Uterus (tissue), 4 donors: ENCODE results near the gene TREML2. TPM values are rescaled to one million over a fixed set of nuclear protein-coding genes. Genes with fewer than 3 reads are reported as not detected.

Experiments
- DNase-seq, 2 donors: peaks; one replicate each; pipeline ENCODE4 v3.0.0-alpha.2; 2019 to 2020
- H3K27ac ChIP-seq, 2 donors: fragments of 200-600 bp; sonication (generic); 1 replicate in 1 of 2; 2 replicates in 1 of 2; pipeline ENCODE4 v1.5.1; 2016 to 2018
- H3K27me3 ChIP-seq, 2 donors: fragments of 200-600 bp; sonication (generic); one replicate each; pipeline ENCODE4 v1.5.1; 2018 to 2019; ENCODE audit warnings: control low read depth in 1 of 2
- H3K36me3 ChIP-seq, 2 donors: fragments of 200-600 bp; sonication (generic); one replicate each; pipeline ENCODE4 v1.5.1; 2019; ENCODE audit warnings: control low read depth in 1 of 2
- H3K4me1 ChIP-seq, 2 donors: fragments of 200-600 bp; sonication (generic); one replicate each; pipeline ENCODE4 v1.5.1; 2018 to 2019; ENCODE audit warnings: control low read depth in 1 of 2
- H3K4me3 ChIP-seq, 2 donors: fragments of 200-600 bp; sonication (generic); 1 replicate in 1 of 2; 2 replicates in 1 of 2; pipeline ENCODE4 v1.5.1; 2018 to 2019; ENCODE audit warnings: mild to moderate bottlenecking in 1 of 2
- H3K9me3 ChIP-seq, 2 donors: fragments of 200-600 bp; sonication (generic); one replicate each; pipeline ENCODE4 v1.5.1; 2019; ENCODE audit warnings: control low read depth in 1 of 2
- CTCF ChIP-seq, 4 experiments: fragments of 200-600 bp in 2 of 4; fragments of 450-650 bp in 2 of 4; sonication (generic) in 2 of 4; IDR thresholded peaks; one replicate each; pipeline ENCODE4 v1.5.1; 2016 to 2019; ENCODE audit warnings: antibody characterized with exemption in 4 of 4, mild to moderate bottlenecking in 2 of 4, moderate library complexity in 1 of 4
- POLR2A ChIP-seq, 2 donors: fragments of 450-650 bp; IDR thresholded peaks; one replicate each; pipeline ENCODE4 v1.6.1; 2016; ENCODE audit warnings: antibody characterized with exemption in 2 of 2, mild to moderate bottlenecking in 1 of 2, moderate library complexity in 1 of 2
- intact Hi-C: fragments of 100-400 bp; cut with DNase I; formaldehyde crosslinking; loops from one replicate; pipeline ENCODE4 v1.15.1; 2023; ENCODE audit warnings: low total_unique reads
- total RNA-seq, 4 donors: library from RNA; depleted of rRNA in 3 of 4; stranded (reverse); fragments of >200 nt in 3 of 4; gene quantifications; one replicate each; pipeline versions ENCODE4 v1.1.0 to v1.2.4, GENCODE V29; 2014 to 2023
- donor health status: DM: yes; HTN: yes; CAD: no.

The TREML2 gene
- total RNA-seq, 4 donors from 2014 or later: 0.12 TPM; not detected in 3

GRCh38 chr6:41228616-41229015 is 27.7 kb upstream of the TREML2 start:
- Histone ChIP-seq H3K4me3 (no peak overlapping the region), H3K9me3 (no peaks in the 10 kb centered on the region), H3K36me3 (no peaks in the 10 kb centered on the region), H3K27me3 (no peaks in the 10 kb centered on the region), H3K27ac (no peak overlapping the region), H3K4me1 (no peaks in the 10 kb centered on the region)
- DNase-seq: no peak
- TF ChIP-seq POLR2A (IDR thresholded peaks at IDR 0.05) (no peak), CTCF (IDR thresholded peaks at IDR 0.05) (no peak)
- intact Hi-C loops: no loop called here

- intact Hi-C loops: no loop called here
- H3K27me3 ChIP-seq: no peaks in the 10 kb centered on the region
- no peak for DNase-seq
Observed at GRCh38 chr6:41228096-41228495, 27.1 kb upstream of the TREML2 start, which contains the start of gene TREML4. TREML4 (plus strand) TSS chr6:41228349; CDS start chr6:41228428, 79 bp downstream.

GRCh38 chr6:41226752-41227151 is 25.8 kb upstream of the TREML2 start:
- Histone ChIP-seq H3K27ac (no peak overlapping the region), H3K4me3 (no peak overlapping the region), H3K27me3 (no peaks in the 10 kb centered on the region), H3K4me1 (no peaks in the 10 kb centered on the region), H3K9me3 (no peaks in the 10 kb centered on the region), H3K36me3 (no peaks in the 10 kb centered on the region)
- TF ChIP-seq CTCF (IDR thresholded peaks at IDR 0.05) (no peak), POLR2A (IDR thresholded peaks at IDR 0.05) (no peak)
- intact Hi-C loops: no loop called here
- DNase-seq: no peak

More at GRCh38 chr6:41228096-41228495, 27.1 kb upstream of the TREML2 start, which contains the start of gene TREML4:
- Histone ChIP-seq H3K36me3 (no peaks in the 10 kb centered on the region), H3K4me3 (no peak within 1 kb of the TSS), H3K27ac (no peak within 1 kb of the TSS), H3K4me1 (no peaks in the 10 kb centered on the region), H3K9me3 (no peaks in the 10 kb centered on the region)
- no peak for TF ChIP-seq POLR2A (IDR thresholded peaks at IDR 0.05)
- no peak for TF ChIP-seq CTCF (IDR thresholded peaks at IDR 0.05)

- no peaks in the 10 kb centered on the region for H3K27me3 ChIP-seq
- intact Hi-C loops: no loop called here
- no peaks in the 10 kb centered on the region for H3K9me3 ChIP-seq
- no peak overlapping the region for H3K27ac ChIP-seq
- TF ChIP-seq CTCF (IDR thresholded peaks at IDR 0.05): no peak
- no peak for TF ChIP-seq POLR2A (IDR thresholded peaks at IDR 0.05)
- no peaks in the 10 kb centered on the region for H3K4me1 ChIP-seq
- no peaks in the 10 kb centered on the region for H3K36me3 ChIP-seq
- no peak for DNase-seq
- H3K4me3 ChIP-seq: no peak overlapping the region
Observed at GRCh38 chr6:41224800-41225199, 23.9 kb upstream of the TREML2 start.

GRCh38 chr6:41222513-41222912 is 21.6 kb upstream of the TREML2 start:
- DNase-seq: no peak
- Histone ChIP-seq H3K9me3 (no peaks in the 10 kb centered on the region), H3K27me3 (no peaks in the 10 kb centered on the region), H3K27ac (no peak overlapping the region), H3K4me3 (no peak overlapping the region), H3K36me3 (no peaks in the 10 kb centered on the region), H3K4me1 (no peaks in the 10 kb centered on the region)
- TF ChIP-seq POLR2A (IDR thresholded peaks at IDR 0.05): no peak
- no peak for TF ChIP-seq CTCF (IDR thresholded peaks at IDR 0.05)
- intact Hi-C loops: no loop called here
